Urinary bladder (tissue), 4 donors: Measurements from ENCODE around the gene CEP68. TPM values are rescaled to one million over a fixed set of nuclear protein-coding genes. Genes with fewer than 3 reads are reported as not detected.

Experiments used
- DNase-seq: peaks from one replicate; pipeline ENCODE4 v3.0.0-alpha.2; 2015; ENCODE audit errors: extremely low spot score
- H3K27ac ChIP-seq: one replicate; pipeline ENCODE4 v1.5.1; 2013; ENCODE audit warnings: low read depth, mild to moderate bottlenecking, moderate library complexity
- H3K36me3 ChIP-seq: one replicate; pipeline ENCODE4 v1.6.1; 2013; ENCODE audit warnings: mild to moderate bottlenecking, moderate library complexity; ENCODE audit not compliant: insufficient read depth
- H3K4me1 ChIP-seq: one replicate; pipeline ENCODE4 v1.6.1; 2013; ENCODE audit warnings: mild to moderate bottlenecking, moderate library complexity; ENCODE audit not compliant: insufficient read depth
- H3K4me3 ChIP-seq: one replicate; pipeline ENCODE4 v1.5.1; 2013; ENCODE audit warnings: low read depth, low read length
- WGBS: extraction: QIAGEN DNeasy Blood & Tissue Kit; methylation state at CpG from one replicate; pipeline ENCODE4 v1.1.7; 2013; 5-methylcytosine and 5-hydroxymethylcytosine counted together
- polyA plus RNA-seq: library from polyadenylated mRNA; stranded (reverse); fragments of 200-250 nt; gene quantifications from one replicate; pipeline ENCODE4 v1.2.3, GENCODE V29; 2013
- total RNA-seq: library from RNA; depleted of rRNA; stranded (reverse); fragments of >200 nt; gene quantifications from one replicate; pipeline ENCODE4 v1.2.3, GENCODE V29; 2014
- donor health status: healthy with polysubstance abuse.
- donor health status: healthy.

The CEP68 gene
- total and polyA plus RNA-seq, 2 donors: 18.5 to 32.3 TPM

DNA sequence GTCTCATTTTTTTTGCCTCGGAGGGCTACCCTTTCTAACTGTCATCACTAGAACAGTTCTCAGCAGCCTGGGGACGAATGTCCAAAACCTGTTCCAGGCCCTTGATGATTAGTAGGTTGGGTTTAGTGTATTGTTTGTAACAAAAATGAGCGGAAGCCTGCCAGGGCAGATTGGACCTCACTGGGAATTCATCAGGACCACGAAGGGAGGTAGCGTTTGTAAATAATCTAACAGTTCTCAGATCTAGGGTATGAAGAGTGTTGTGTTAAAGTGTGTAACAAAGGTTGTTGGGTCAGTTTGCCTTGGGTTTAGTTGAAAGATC lies 799 bp downstream of the CEP68 start:
- Histone ChIP-seq H3K4me3 (peak overlapping the region; percentile 74), H3K4me1 (peaks cover 1% of the 10 kb centered on the region), H3K27ac (peak overlapping the region; percentile 77), H3K36me3 (no peaks in the 10 kb centered on the region)
- 7% methylated on average over 5 of the region's 5 CpGs for whole genome bisulfite sequencing
- DNase-seq: no peak

DNA sequence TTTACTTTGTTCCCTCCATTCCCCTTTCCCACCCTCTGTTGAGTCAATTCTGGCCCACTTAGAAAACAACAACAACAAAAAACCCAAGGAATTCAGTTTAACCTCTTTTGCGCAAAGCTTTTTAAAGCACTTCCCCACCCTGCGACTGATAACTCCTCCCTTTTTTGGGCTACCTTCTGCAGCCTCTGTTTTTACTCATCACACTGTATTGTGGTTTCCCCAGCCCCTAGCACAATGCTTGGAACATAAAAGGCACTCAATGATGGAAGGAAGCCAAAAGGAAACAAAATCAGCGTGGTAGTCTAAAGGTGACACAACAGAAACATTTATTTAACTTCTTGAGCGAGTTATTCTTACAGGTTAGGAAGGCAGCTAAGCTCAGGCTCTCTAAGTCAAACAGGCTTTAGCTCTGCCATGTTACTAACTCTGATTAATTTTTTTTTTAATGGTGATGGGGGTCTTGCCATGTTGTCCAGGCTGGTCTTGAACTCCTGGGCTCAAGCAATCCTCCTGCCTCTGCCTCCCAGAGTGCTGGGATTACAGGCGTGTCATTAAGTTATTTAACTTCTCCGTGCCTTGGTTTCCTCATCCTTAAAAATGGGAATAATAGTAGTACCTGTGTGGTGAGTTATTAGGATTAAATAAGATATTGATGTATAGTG lies 1.3 kb downstream of the CEP68 start:
- no peak for DNase-seq
- peaks cover 1% of the 10 kb centered on the region for H3K4me1 ChIP-seq
- H3K36me3 ChIP-seq: no peaks in the 10 kb centered on the region
- WGBS: 58% methylated on average over 6 of the region's 6 CpGs
- H3K4me3 ChIP-seq: peak overlapping the region; percentile 74
- no peak overlapping the region for H3K27ac ChIP-seq

DNA sequence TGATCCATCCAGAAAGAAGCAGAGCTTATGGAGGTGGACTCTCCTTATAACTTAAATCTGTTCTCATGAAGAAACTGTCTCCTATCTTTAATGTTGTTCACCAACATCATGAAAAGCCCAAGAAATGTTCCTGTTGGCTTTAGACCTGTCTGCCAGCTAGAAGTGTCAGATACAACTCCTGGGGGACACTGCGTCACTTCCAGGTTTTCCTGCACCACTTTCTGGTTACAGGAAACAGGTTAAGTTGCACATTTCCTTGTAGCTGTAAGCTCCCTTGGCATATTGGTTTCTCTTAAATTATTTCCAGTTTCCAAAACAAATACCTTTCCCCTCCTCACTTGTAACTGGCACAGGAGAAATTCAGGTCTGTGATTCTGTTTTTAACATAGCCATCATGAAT lies 2.9 kb downstream of the CEP68 start:
- H3K4me1 ChIP-seq: peaks cover 1% of the 10 kb centered on the region
- no peak overlapping the region for H3K27ac ChIP-seq
- no peak for DNase-seq
- 88% methylated on average over 1 of the region's 1 CpG for WGBS
- H3K36me3 ChIP-seq: no peaks in the 10 kb centered on the region
- no peak overlapping the region for H3K4me3 ChIP-seq

DNA sequence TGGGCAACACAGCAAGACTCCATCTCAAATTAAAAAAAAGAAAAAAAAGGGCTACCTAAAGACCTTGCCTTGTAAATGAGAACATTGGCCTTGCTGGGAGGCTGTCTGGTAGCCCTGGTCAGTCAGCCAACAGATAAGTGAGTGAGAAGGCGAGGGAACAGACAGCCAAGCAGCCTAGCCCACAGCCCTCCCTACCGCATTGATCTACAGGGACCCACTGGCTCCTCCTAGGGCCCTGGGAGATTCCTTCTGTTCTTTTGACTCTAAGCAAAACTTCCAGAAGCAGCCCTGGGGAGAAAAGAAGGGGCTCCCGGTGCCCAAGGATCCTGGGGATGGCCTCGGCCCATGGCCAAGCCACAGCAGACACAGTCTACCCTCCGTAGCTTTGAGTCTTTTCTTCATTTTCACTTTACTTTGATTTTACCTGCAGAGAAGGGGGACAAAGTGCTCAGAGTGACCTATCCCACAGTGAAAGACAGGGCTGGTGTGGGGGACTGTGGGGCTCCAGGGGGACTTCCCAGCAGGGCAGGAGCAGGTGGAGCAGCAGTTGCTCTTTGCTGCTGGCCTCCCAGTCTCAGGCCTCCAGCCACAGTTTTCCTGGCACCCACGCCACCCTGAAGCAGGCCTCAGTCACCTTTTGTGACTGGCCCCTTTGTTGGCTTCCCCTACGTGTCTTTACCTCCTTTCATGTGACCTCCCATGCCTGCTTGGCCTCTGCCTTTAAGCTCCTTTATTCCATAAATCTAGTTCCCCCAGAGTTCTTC lies 5.1 kb downstream of the CEP68 start:
- no peak overlapping the region for H3K4me3 ChIP-seq
- 89% methylated on average over 7 of the region's 7 CpGs for WGBS
- peaks cover 1% of the 10 kb centered on the region for H3K4me1 ChIP-seq
- no peak for DNase-seq
- H3K27ac ChIP-seq: no peak overlapping the region
- H3K36me3 ChIP-seq: no peaks in the 10 kb centered on the region

DNA sequence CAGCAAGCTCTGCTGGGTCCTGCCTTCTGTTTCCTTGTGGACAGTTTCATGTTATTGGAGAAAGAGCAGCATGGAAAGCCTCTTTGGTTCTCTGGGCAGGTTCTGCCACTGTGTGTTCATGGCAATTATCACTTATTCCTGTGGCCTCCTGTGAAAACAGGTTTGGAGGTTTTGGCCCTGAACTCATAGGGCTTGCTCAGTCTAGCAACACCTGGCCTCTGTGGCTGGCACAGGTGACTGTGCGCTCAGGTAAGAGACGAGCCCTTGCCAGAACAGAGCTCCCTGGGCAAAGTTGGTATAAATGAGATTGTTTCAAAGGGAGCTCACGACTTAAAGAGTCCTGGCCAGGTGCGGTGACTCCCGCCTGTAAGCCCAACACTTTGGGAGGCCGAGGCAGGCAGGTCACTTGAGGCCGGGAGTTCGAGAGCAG lies 5.7 kb downstream of the CEP68 start:
- no peak for DNase-seq
- H3K27ac ChIP-seq: no peak overlapping the region
- H3K4me1 ChIP-seq: peaks cover 1% of the 10 kb centered on the region
- no peak overlapping the region for H3K4me3 ChIP-seq
- WGBS: 95% methylated on average over 8 of the region's 8 CpGs
- no peaks in the 10 kb centered on the region for H3K36me3 ChIP-seq

DNA sequence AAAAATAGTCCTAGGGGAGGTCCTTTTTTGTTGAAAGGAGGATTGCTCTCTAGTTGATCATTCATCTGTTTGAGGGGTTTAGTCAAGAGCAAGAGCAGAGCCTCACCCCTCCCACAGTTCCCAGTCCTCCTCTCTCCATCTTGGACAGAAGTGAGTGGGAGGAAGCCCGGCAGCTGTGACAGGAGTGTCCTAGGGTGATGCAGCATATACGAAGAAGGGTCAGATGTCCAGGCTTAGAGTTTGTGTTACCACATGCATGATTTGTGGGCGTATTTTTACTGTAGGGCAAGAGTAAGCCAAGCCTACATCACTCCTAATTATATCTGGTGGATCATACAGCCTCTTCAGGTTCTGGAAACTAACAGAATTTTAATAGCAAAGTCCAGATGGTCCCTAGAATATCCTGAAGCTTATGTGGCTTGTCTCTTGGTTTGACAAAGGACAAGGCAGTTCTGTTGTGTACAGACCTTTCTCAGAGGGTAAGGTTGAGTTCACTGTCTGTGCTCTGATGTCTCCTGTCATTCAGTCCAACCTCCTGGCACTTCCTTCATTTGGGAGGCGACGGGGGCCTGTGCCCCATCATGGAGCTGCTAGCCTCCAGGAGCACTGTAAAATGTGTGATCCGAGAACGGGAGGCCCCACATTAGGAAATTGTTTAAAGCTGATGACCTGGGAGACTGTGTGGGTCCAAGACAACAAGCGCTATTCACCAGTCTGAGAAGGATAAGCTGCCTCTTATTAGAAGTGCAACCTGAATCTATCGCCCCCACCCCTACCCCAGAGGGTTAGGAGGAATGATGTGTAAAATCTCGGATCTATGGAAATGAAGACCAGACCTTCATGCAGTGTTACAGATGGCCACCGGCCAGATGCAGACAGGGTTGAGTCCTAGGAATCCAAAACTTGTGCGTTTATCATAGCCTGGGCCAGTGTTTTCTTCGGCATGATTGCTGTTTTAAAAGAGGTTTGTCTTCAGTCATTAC lies 6.9 kb downstream of the CEP68 start:
- WGBS: 66% methylated on average over 13 of the region's 13 CpGs
- Histone ChIP-seq H3K27ac (no peak overlapping the region), H3K4me3 (no peak overlapping the region), H3K4me1 (peaks cover 1% of the 10 kb centered on the region), H3K36me3 (no peaks in the 10 kb centered on the region)
- DNase-seq: no peak

DNA sequence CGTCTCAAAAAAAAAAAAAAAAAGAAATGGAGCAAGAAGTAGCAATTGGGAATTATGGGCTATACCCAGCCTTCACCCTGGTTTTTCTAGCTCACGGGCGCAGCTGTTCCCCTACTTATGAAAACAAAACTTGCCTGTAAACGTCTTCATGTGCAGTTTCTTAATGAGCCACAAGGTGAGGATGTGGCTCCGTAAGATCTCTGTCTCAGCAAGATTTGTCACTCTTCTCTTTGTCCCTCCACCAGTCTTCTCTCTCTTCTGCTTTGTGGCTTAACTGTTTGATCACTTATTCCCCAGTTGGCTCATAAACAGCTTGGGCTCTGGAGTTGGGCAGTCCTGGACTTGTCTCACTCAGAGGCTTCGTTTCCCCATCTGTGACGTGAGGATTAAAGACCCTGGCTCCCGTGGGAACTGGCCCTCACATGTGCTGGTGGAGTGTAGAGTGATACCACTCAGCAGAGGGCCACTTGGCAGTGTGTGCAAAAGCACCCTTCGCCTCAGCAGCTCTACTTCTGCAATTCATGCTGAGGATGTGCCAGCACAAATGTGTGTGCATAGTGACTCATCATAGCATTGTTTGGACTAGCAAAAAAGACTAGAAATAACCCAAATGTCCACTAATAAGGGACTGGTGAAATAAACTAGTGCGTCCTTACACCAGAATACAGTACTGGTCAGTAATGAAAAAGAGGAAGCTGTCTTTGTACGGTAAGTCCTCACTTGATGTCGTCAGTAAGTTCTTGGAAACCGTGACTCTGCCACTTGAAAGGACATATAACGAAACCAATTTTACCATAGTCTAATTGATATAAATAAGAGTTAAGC lies 8.7 kb downstream of the CEP68 start:
- H3K27ac ChIP-seq: peak overlapping the region; percentile 39
- 35% methylated on average over 14 of the region's 14 CpGs for WGBS
- H3K4me3 ChIP-seq: no peak overlapping the region
- no peaks in the 10 kb centered on the region for H3K36me3 ChIP-seq
- no peak for DNase-seq
- no peaks in the 10 kb centered on the region for H3K4me1 ChIP-seq

DNA sequence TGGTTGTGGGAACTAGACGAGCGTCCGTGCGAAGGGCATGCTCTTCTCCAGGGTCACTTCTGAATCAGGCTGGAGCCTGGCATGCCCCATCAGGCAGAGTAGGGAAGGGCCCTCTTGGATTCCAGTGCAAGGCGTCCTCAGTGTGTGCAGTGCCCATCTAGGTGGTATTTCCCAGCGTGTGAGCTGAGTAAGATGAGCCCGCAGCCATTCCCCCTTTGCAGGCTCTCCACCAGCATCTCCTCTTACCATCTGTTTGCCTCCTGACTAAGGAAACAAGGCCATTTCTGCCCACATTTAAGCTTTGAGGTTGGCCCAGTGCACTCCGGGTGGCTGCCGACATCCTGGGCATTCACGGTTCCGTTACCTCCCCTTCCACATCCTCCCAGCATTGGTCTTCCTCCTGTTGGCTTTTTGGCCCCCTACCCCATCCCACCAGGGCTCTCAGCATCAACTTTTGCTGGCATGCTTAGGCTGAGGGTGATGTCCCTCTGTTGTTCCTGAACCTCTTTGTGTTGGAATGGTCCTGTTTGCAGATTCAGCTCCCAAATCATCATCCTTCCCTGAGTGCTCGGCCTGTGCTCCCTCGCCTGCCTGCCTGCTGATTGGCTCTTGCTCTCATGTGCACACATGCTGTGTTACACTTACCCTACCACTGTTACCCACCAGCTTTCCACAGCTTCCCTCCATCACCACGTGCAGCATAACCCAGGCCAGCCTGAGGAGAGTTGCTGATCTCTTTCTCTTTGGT lies 11.8 kb downstream of the CEP68 start:
- DNase-seq: no peak
- H3K4me1 ChIP-seq: no peaks in the 10 kb centered on the region
- no peak overlapping the region for H3K27ac ChIP-seq

DNA sequence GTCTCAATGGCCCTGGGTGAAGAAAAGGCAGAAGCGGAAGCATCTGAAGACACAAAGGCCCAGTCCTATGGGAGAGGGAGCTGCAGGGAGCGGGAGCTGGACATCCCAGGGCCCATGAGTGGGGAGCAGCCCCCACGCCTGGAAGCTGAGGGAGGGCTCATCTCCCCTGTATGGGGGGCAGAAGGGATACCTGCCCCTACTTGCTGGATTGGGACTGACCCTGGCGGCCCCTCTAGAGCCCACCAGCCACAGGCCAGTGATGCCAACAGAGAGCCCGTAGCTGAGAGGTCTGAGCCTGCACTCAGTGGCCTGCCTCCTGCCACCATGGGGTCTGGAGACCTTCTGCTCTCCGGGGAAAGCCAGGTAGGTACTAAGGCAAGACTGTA lies 13.2 kb downstream of the CEP68 start:
- no peak overlapping the region for H3K4me3 ChIP-seq
- H3K4me1 ChIP-seq: no peaks in the 10 kb centered on the region
- peaks cover 4% of the 10 kb centered on the region for H3K36me3 ChIP-seq
- WGBS: 85% methylated on average over 6 of the region's 6 CpGs
- no peak overlapping the region for H3K27ac ChIP-seq
- no peak for DNase-seq

More for the DNA sequence above, 11.8 kb downstream of the CEP68 start:
- 81% methylated on average over 14 of the region's 14 CpGs for WGBS
- Histone ChIP-seq H3K4me3 (no peak overlapping the region), H3K36me3 (peaks cover 4% of the 10 kb centered on the region)

DNA sequence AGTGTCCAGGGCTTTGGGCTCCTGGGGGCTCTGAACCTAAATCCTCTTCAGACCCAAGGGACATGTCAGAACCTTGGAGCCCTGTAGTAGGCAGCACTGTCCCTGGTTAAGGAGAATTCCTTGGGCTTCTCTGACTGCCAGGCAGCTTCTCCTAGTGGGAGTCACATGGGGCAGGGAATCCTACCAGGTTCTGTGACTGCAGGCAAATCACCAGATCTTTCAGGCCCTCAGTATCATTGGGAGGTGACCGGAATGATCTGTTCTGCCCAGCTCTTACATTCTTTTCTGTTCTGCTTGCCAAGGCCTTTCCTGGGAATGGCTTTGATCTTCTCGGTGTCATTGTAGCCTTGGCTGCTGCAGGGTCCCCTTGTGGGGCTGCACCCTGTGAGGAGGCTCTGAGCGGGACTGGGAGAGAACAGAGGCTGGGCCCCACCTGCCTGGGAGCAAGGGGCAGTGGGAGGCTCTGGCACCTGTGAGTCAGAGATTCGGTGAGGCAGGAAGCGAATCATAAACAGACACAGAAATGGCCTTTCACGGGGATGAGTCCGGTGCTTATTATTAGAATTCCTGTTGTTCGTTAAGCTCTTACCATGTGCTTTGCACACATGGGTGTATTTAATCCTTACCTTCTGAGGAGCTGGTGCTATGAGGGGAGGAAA lies 14.1 kb downstream of the CEP68 start:
- Histone ChIP-seq H3K27ac (no peak overlapping the region), H3K4me1 (peaks cover 2% of the 10 kb centered on the region), H3K4me3 (no peak overlapping the region), H3K36me3 (peaks cover 4% of the 10 kb centered on the region)
- DNase-seq: no peak
- 64% methylated on average over 8 of the region's 8 CpGs for WGBS

DNA sequence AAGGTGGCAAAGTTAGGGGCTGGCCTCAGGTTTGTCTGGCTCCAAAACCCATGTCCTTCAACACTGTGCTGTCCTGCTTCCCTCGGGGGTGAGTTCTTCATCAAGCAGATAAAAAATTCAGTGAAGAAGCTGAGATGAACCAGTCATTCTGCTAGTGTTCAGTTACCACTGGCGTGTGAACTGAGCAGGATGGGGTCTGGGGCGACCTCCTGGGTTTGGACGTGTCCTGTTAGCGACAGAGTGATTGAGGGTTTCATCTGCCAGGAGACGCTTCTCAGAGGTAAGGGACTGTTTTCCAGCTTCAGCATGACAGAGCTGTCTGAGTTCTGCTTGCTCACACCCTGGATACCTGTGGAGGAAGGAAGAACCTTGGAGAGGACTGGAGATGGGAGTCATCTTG lies 14.6 kb downstream of the CEP68 start:
- H3K27ac ChIP-seq: no peak overlapping the region
- H3K4me1 ChIP-seq: peaks cover 2% of the 10 kb centered on the region
- 87% methylated on average over 6 of the region's 6 CpGs for WGBS
- no peak overlapping the region for H3K4me3 ChIP-seq
- peaks cover 4% of the 10 kb centered on the region for H3K36me3 ChIP-seq
- no peak for DNase-seq

DNA sequence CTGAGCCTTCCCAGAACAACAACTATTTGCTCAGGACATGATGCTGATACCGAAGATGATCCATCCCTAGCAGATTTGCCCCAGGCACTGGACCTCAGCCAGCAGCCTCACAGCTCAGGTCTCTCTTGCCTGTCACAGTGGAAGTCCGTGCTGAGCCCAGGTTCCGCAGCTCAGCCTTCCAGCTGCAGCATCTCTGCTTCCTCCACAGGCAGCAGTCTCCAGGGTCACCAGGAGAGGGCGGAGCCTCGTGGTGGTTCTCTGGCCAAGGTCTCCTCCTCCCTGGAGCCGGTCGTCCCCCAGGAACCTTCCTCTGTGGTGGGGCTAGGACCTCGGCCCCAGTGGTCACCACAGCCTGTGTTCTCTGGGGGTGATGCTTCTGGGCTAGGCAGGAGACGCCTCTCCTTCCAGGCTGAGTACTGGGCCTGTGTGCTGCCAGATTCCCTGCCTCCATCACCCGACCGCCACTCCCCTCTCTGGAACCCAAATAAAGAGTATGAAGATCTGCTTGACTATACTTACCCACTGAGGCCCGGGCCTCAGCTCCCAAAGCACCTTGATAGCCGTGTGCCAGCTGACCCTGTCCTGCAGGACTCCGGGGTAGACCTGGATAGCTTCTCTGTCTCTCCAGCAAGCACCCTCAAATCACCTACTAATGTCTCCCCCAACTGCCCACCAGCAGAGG lies 15.4 kb downstream of the CEP68 start:
- Histone ChIP-seq H3K27ac (no peak overlapping the region), H3K4me1 (peaks cover 2% of the 10 kb centered on the region), H3K4me3 (no peak overlapping the region), H3K36me3 (peaks cover 4% of the 10 kb centered on the region)
- no peak for DNase-seq
- 73% methylated on average over 14 of the region's 14 CpGs for WGBS
